H9 (cell line): Measurements from ENCODE around the gene NEUROG3. TPM values are rescaled to one million over a fixed set of nuclear protein-coding genes. Genes with fewer than 3 reads are reported as not detected.

Source experiments
- DNase-seq: peaks from one replicate; pipeline ENCODE4 v3.0.0-alpha.2; 2017
- H2AFZ ChIP-seq: one replicate; pipeline ENCODE4 v1.6.1; 2013; ENCODE audit warnings: mild to moderate bottlenecking, low read length, control low read depth, moderate library complexity
- H2AK5ac ChIP-seq: 2 replicates; pipeline ENCODE4 v1.6.1; 2013; ENCODE audit warnings: low read length, control low read depth, mixed read lengths; ENCODE audit not compliant: insufficient read length
- H2BK120ac ChIP-seq: one replicate; pipeline ENCODE4 v1.6.1; 2013; ENCODE audit warnings: low read depth, mild to moderate bottlenecking, low read length, control low read depth, inconsistent platforms; ENCODE audit not compliant: poor library complexity, severe bottlenecking
- H2BK12ac ChIP-seq: 2 replicates; pipeline ENCODE4 v1.6.1; 2013; ENCODE audit warnings: low read length, control low read depth, mixed read lengths, low read depth; ENCODE audit not compliant: insufficient read length
- H2BK15ac ChIP-seq: 2 replicates; pipeline ENCODE4 v1.6.1; 2013; ENCODE audit warnings: low read depth, low read length, control low read depth
- H2BK20ac ChIP-seq: one replicate; pipeline ENCODE4 v1.6.1; 2013; ENCODE audit warnings: low read depth, mild to moderate bottlenecking, low read length, control low read depth, inconsistent platforms; ENCODE audit not compliant: poor library complexity, severe bottlenecking
- H2BK5ac ChIP-seq: 2 replicates; pipeline ENCODE4 v1.6.1; 2013; ENCODE audit warnings: low read length, control low read depth, mixed read lengths; ENCODE audit not compliant: insufficient read length
- H3K14ac ChIP-seq: 2 replicates; pipeline ENCODE4 v1.6.1; 2013; ENCODE audit warnings: low read length, control low read depth; ENCODE audit not compliant: insufficient read depth
- H3K18ac ChIP-seq: 2 replicates; pipeline ENCODE4 v1.6.1; 2013; ENCODE audit warnings: low read depth, mild to moderate bottlenecking, mixed read lengths, low read length, control low read depth; ENCODE audit not compliant: insufficient read length
- H3K23ac ChIP-seq: 2 replicates; pipeline ENCODE4 v1.6.1; 2013; ENCODE audit warnings: low read length, control low read depth, mixed read lengths, low read depth; ENCODE audit not compliant: insufficient read length
- H3K23me2 ChIP-seq: 2 replicates; pipeline ENCODE4 v1.6.1; 2013; ENCODE audit warnings: low read depth, mild to moderate bottlenecking, mixed read lengths, low read length, control low read depth; ENCODE audit not compliant: insufficient read length, poor library complexity, severe bottlenecking
- H3K27ac ChIP-seq: 2 replicates; pipeline ENCODE4 v1.5.1; 2013; ENCODE audit warnings: low read length, control low read depth, mixed read lengths, low read depth; ENCODE audit not compliant: insufficient read length
- H3K27me3 ChIP-seq: 2 replicates; pipeline ENCODE4 v1.6.1; 2013; ENCODE audit warnings: low read length, control low read depth, inconsistent platforms; ENCODE audit not compliant: insufficient read depth
- H3K4ac ChIP-seq: 2 replicates; pipeline ENCODE4 v1.6.1; 2013; ENCODE audit warnings: low read depth, mild to moderate bottlenecking, control low read depth, inconsistent platforms, low read length, moderate library complexity
- H3K4me1 ChIP-seq: 2 replicates; pipeline ENCODE4 v1.6.1; 2013; ENCODE audit warnings: low read length, control low read depth, inconsistent platforms; ENCODE audit not compliant: insufficient read depth
- H3K4me2 ChIP-seq: 2 replicates; pipeline ENCODE4 v1.6.1; 2013; ENCODE audit warnings: low read length, control low read depth, mixed read lengths; ENCODE audit not compliant: insufficient read length, insufficient read depth
- H3K56ac ChIP-seq: 2 replicates; pipeline ENCODE4 v1.6.1; 2013; ENCODE audit warnings: low read depth, mild to moderate bottlenecking, mixed read lengths, low read length, control low read depth; ENCODE audit not compliant: insufficient read length
- H3K79me1 ChIP-seq: 2 replicates; pipeline ENCODE4 v1.6.1; 2013; ENCODE audit warnings: low read depth, mild to moderate bottlenecking, moderate library complexity, low read length, control low read depth, inconsistent platforms; ENCODE audit not compliant: insufficient read depth, poor library complexity, severe bottlenecking
- H3K79me2 ChIP-seq: 2 replicates; pipeline ENCODE4 v1.6.1; 2013; ENCODE audit warnings: low read length, control low read depth, inconsistent platforms; ENCODE audit not compliant: insufficient read depth
- H3K9ac ChIP-seq: 2 replicates; pipeline ENCODE4 v1.6.1; 2013; ENCODE audit warnings: low read length, control low read depth, mixed read lengths; ENCODE audit not compliant: insufficient read length; ENCODE audit errors: extremely low read depth
- H3K9me3 ChIP-seq: one replicate; pipeline ENCODE4 v1.6.1; 2013; ENCODE audit warnings: low read depth, low read length, inconsistent platforms; ENCODE audit not compliant: control insufficient read depth
- H3T11ph ChIP-seq: one replicate; pipeline ENCODE4 v1.6.1; 2013; ENCODE audit warnings: mild to moderate bottlenecking, low read length, control low read depth, inconsistent platforms
- H4K20me1 ChIP-seq: one replicate; pipeline ENCODE4 v1.6.1; 2013; ENCODE audit not compliant: control insufficient read depth, insufficient read length, insufficient read depth
- H4K5ac ChIP-seq: 2 replicates; pipeline ENCODE4 v1.6.1; 2013; ENCODE audit warnings: low read depth, mild to moderate bottlenecking, mixed read lengths, low read length, control low read depth; ENCODE audit not compliant: insufficient read length
- H4K8ac ChIP-seq: replicated peaks from 2 replicates; pipeline ENCODE4 v1.6.1; 2013; ENCODE audit warnings: low read length, control low read depth, mixed read lengths, low read depth; ENCODE audit not compliant: insufficient read length
- H4K91ac ChIP-seq: 2 replicates; pipeline ENCODE4 v1.6.1; 2013; ENCODE audit warnings: low read depth, mild to moderate bottlenecking, moderate library complexity, mixed read lengths, low read length, control low read depth; ENCODE audit not compliant: insufficient read length
- H3K27ac Mint-ChIP-seq, 3 experiments: 2 replicates in 2 of 3; 3 replicates in 1 of 3; pipeline ENCODE4 v1.8.0; 2020 to 2021; ENCODE audit warnings: mixed read lengths in 3 of 3, mild to moderate bottlenecking in 1 of 3, moderate library complexity in 1 of 3
- H3K27me3 Mint-ChIP-seq: 2 replicates; pipeline ENCODE4 v1.8.0; 2021; ENCODE audit warnings: low read depth, mild to moderate bottlenecking, moderate library complexity, mixed read lengths
- H3K36me3 Mint-ChIP-seq, 3 experiments: 2 replicates in 2 of 3; 3 replicates in 1 of 3; pipeline ENCODE4 v1.8.0; 2020 to 2021; ENCODE audit warnings: low read depth in 3 of 3, mixed read lengths in 3 of 3; ENCODE audit not compliant: insufficient read depth in 1 of 3
- H3K4me1 Mint-ChIP-seq, 2 experiments: 2 replicates each; pipeline ENCODE4 v1.8.0; 2020; ENCODE audit warnings: mixed read lengths in 2 of 2
- H3K4me3 Mint-ChIP-seq, 2 experiments: 2 replicates in 1 of 2; 3 replicates in 1 of 2; pipeline ENCODE4 v1.8.0; 2020 to 2021; ENCODE audit warnings: mild to moderate bottlenecking in 2 of 2, mixed read lengths in 2 of 2, moderate library complexity in 1 of 2
- H3K9me3 Mint-ChIP-seq, 2 experiments: 2 replicates in 1 of 2; 3 replicates in 1 of 2; pipeline ENCODE4 v1.8.0; 2020; ENCODE audit warnings: mild to moderate bottlenecking in 2 of 2, mixed read lengths in 2 of 2, moderate library complexity in 1 of 2
- CTCF ChIP-seq: fragments of 200-600 bp; sonication (generic); conservative IDR thresholded peaks from 3 replicates; pipeline ENCODE4 v1.8.0; 2021; ENCODE audit warnings: antibody characterized with exemption, mild to moderate bottlenecking
- total RNA-seq: library from RNA; stranded (reverse); gene quantifications from 2 replicates; pipeline ENCODE4 v1.2.1, GENCODE V29; 2021

Gene NEUROG3
- total RNA-seq, 1 experiment from 2014 or later = not detected

- H2AK5ac ChIP-seq = no peak overlapping the region
- H4K8ac ChIP-seq = no peak overlapping the region
- H3K27me3 ChIP-seq = no peaks in the 10 kb centered on the region
- peaks cover 36 to 44% of the 10 kb centered on the region in 2 experiments for H3K9me3 Mint-ChIP-seq
- no peak overlapping the region for H2AFZ ChIP-seq
- H4K20me1 ChIP-seq = no peaks in the 10 kb centered on the region
- no peaks in the 10 kb centered on the region for H3K4me1 ChIP-seq
- H3K9me3 ChIP-seq = peaks cover 10% of the 10 kb centered on the region
- H3K79me1 ChIP-seq = no peaks in the 10 kb centered on the region
- H2BK120ac ChIP-seq = no peak overlapping the region
- H3K36me3 Mint-ChIP-seq = peaks cover 6 to 31% (median 7%) of the 10 kb centered on the region in 3 experiments
- H2BK12ac ChIP-seq = no peak overlapping the region
- no peak for TF ChIP-seq CTCF
- H3T11ph ChIP-seq = no peak overlapping the region
- peaks cover 68% of the 10 kb centered on the region for H3K27me3 Mint-ChIP-seq
- H3K4me3 Mint-ChIP-seq = no peak overlapping the region
- no peak overlapping the region for H3K9ac ChIP-seq
- H3K4me2 ChIP-seq = no peak overlapping the region
- H3K23ac ChIP-seq = no peak overlapping the region
- H3K4me1 Mint-ChIP-seq = peaks cover 9 to 24% of the 10 kb centered on the region in 2 experiments
- H3K14ac ChIP-seq = no peak overlapping the region
- H2BK15ac ChIP-seq = no peak overlapping the region
- no peak overlapping the region for H3K18ac ChIP-seq
- H3K4ac ChIP-seq = no peak overlapping the region
- H3K23me2 ChIP-seq = no peaks in the 10 kb centered on the region
- H3K27ac ChIP-seq = no peak overlapping the region
- no peak overlapping the region for H3K56ac ChIP-seq
- H2BK20ac ChIP-seq = no peak overlapping the region
- no peak overlapping the region for H4K5ac ChIP-seq
- no peaks in the 10 kb centered on the region for H3K79me2 ChIP-seq
- DNase-seq = no peak
- no peak overlapping the region for H2BK5ac ChIP-seq
- H3K27ac Mint-ChIP-seq = no peak overlapping the region
- H4K91ac ChIP-seq = no peak overlapping the region
These were observed 23.3 kb downstream of the NEUROG3 start for GRCh38 chr10:69549959-69550358.
